GM21786 (cell line): ENCODE results near the gene CDH19.

Experiments used
- ATAC-seq: cut with Tn5 transposase; IDR thresholded peaks from one replicate; pipeline ENCODE4 v1.9.1; 2021; ENCODE audit not compliant: unreplicated experiment

CDH19 gene

DNA sequence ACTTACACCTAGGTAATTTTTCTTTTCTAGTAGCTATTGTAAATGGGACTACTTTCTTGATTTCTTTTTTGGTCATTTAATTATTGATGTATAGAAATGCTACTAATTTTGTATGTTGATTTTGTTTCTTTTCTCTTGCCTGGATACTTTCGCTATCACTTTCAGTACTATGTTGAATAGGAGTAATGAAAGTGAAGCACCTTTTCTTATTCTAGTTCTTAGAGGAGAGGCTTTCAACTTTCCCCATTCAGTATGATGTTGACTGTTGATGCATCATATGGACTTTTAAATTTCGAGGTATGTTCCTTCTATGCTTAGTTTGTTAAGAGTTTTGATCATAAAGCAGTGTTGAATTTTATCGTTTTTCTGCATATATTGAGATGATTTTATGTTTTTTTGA, 142.5 kb downstream of the CDH19 start:
- ATAC-seq = no peak

- ATAC-seq = no peak
Measured at GRCh38 chr18:66457245-66457644, 146.6 kb downstream of the CDH19 start.
